Esophagus squamous epithelium (tissue), 4 donors: Measurements from ENCODE around the gene NAP1L4.

ENCODE experiments used
- POLR2A ChIP-seq, 4 donors: fragments of 450-650 bp; IDR thresholded peaks; one replicate each; pipeline ENCODE4 v1.6.1; 2017; ENCODE audit warnings: antibody characterized with exemption in 4 of 4, mild to moderate bottlenecking in 4 of 4, moderate library complexity in 3 of 4
- TF ChIP-seq, protein P1 (sequence below), 6 experiments: fragments of 450-650 bp in 4 of 6; fragments of 200-600 bp in 2 of 6; sonication (generic) in 2 of 6; IDR thresholded peaks; one replicate each; pipeline ENCODE4 v1.5.1; 2016 to 2019; ENCODE audit warnings: antibody characterized with exemption in 6 of 6, mild to moderate bottlenecking in 4 of 6, moderate library complexity in 4 of 6

DNA sequence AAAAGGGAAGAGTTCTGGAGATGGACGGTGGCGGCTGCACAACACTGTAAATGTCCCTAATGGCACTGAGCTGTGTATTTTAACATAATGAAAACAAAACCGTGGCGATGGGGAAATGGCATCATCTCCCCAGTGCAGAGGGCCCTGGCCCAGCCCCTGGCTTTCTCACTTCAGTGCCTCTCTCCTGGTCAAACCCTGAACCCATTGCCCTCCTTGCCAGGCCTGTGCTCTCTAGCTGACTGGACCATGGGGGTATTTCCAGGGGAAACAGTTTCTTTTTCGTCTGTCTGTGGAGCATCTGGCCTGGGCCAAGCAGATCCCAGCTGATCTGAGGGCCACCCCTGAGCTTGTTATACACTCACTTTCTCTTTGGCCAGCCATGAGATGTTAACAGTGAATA, 17.4 kb upstream of the NAP1L4 start:
- TF ChIP-seq, protein P1, sequence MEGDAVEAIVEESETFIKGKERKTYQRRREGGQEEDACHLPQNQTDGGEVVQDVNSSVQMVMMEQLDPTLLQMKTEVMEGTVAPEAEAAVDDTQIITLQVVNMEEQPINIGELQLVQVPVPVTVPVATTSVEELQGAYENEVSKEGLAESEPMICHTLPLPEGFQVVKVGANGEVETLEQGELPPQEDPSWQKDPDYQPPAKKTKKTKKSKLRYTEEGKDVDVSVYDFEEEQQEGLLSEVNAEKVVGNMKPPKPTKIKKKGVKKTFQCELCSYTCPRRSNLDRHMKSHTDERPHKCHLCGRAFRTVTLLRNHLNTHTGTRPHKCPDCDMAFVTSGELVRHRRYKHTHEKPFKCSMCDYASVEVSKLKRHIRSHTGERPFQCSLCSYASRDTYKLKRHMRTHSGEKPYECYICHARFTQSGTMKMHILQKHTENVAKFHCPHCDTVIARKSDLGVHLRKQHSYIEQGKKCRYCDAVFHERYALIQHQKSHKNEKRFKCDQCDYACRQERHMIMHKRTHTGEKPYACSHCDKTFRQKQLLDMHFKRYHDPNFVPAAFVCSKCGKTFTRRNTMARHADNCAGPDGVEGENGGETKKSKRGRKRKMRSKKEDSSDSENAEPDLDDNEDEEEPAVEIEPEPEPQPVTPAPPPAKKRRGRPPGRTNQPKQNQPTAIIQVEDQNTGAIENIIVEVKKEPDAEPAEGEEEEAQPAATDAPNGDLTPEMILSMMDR (IDR thresholded peaks at IDR 0.05): no peak
- no peak for TF ChIP-seq POLR2A (IDR thresholded peaks at IDR 0.05)
